A549 (cell line): Measurements from ENCODE around the gene LRRC73. TPM values are rescaled to one million over a fixed set of nuclear protein-coding genes. Genes with fewer than 3 reads are reported as not detected.

ENCODE experiments used
- ATAC-seq, 2 experiments: fragments of 200-7000 bp in 1 of 2; fragments of >200 bp in 1 of 2; cut with Nextera tagmentation in 1 of 2; cut with Tn5 transposase in 1 of 2; 3 replicates each; pipeline versions ENCODE4 v1.8.0 to v1.9.1; 2018 to 2020; ENCODE audit warnings: mild to moderate bottlenecking in 1 of 2, moderate library complexity in 1 of 2
- CTCF ChIA-PET: fragments of 300-600 bp; sonication (Branson Sonifier 250); formaldehyde crosslinking; extraction: SDS; loops from one replicate; lab custom pipeline; 2021; ENCODE audit warnings: antibody characterized with exemption, inconsistent platforms; lab: Yijun Ruan, JAX
- POLR2A ChIA-PET: fragments of 350-600 bp; formaldehyde crosslinking; extraction: SDS; loops from one replicate; lab custom pipeline; 2021; ENCODE audit warnings: antibody characterized with exemption, inconsistent platforms; lab: Yijun Ruan, JAX
- DNase-seq, 2 experiments: peaks; one replicate each; pipeline versions ENCODE4 v3.0.0 to v3.0.0-alpha.2; 2011 to 2016; ENCODE audit warnings: low read depth in 1 of 2, low spot score in 1 of 2
- FAIRE-seq: peaks from 2 replicates; lab custom pipeline; 2011; peaks lifted over from hg19 to GRCh38; lab: Jason Lieb, UNC
- H3K27ac ChIP-seq, 2 experiments: fragments of >200 bp; sonication (Bioruptor Twin); formaldehyde crosslinking; 3 replicates each; pipeline ENCODE4 v1.5.1; 2016 to 2017
- H3K4me1 ChIP-seq: fragments of >200 bp; sonication (Bioruptor Twin); formaldehyde crosslinking; 3 replicates; pipeline ENCODE4 v1.6.1; 2016
- H3K4me2 ChIP-seq: fragments of >200 bp; sonication (Bioruptor Twin); formaldehyde crosslinking; 3 replicates; pipeline ENCODE4 v1.6.1; 2016
- H3K4me3 ChIP-seq: fragments of >200 bp; sonication (Bioruptor Twin); formaldehyde crosslinking; 3 replicates; pipeline ENCODE4 v1.5.1; 2016
- H3K9me3 ChIP-seq: fragments of >200 bp; sonication (Bioruptor Twin); formaldehyde crosslinking; 3 replicates; pipeline ENCODE4 v1.6.1; 2016
- BHLHE40 ChIP-seq: IDR thresholded peaks from 2 replicates; pipeline ENCODE4 v1.6.1; 2012; ENCODE audit warnings: low read depth, low read length, inconsistent platforms
- CBX2 ChIP-seq: fragments of 200-600 bp; sonication (generic); IDR thresholded peaks from 2 replicates; pipeline ENCODE4 v1.6.1; 2016; ENCODE audit warnings: low read depth, mild to moderate bottlenecking, borderline replicate concordance
- CEBPB ChIP-seq, 2 experiments: fragments of >200 bp in 1 of 2; sonication (Bioruptor Twin) in 1 of 2; formaldehyde crosslinking in 1 of 2; IDR thresholded peaks; 2 replicates each; pipeline ENCODE4 v1.6.1; 2012 to 2016
- CHD2 ChIP-seq: fragments of 150-350 bp; IDR thresholded peaks from 2 replicates; pipeline ENCODE4 v1.6.1; 2014; ENCODE audit warnings: low read length; ENCODE audit not compliant: partially characterized antibody
- CHD4 ChIP-seq: fragments of 200-600 bp; sonication (generic); IDR thresholded peaks from 2 replicates; pipeline ENCODE4 v1.6.1; 2016; ENCODE audit warnings: antibody characterized with exemption, mild to moderate bottlenecking, borderline replicate concordance
- HEYL ChIP-seq: fragments of 250-450 bp; sonication (Bioruptor Pico); IDR thresholded peaks from 2 replicates; pipeline ENCODE4 v1.8.0; 2021; ENCODE audit warnings: mild to moderate bottlenecking, moderate library complexity
- HOXB13 ChIP-seq: fragments of 250-450 bp; sonication (Bioruptor Pico); IDR thresholded peaks from 2 replicates; pipeline ENCODE4 v1.5.0; 2020; ENCODE audit warnings: low read depth, mild to moderate bottlenecking, moderate library complexity
- JUN ChIP-seq, 2 experiments: fragments of >200 bp; sonication (Bioruptor Twin); formaldehyde crosslinking; IDR thresholded peaks; 2 replicates in 1 of 2; 3 replicates in 1 of 2; pipeline ENCODE4 v1.6.1; 2016 to 2017
- JUNB ChIP-seq: fragments of >200 bp; sonication (Bioruptor Twin); formaldehyde crosslinking; IDR thresholded peaks from 2 replicates; pipeline ENCODE4 v1.6.1; 2016
- KDM5A ChIP-seq: fragments of 200-600 bp; sonication (generic); IDR thresholded peaks from 2 replicates; pipeline ENCODE4 v1.6.1; 2016; ENCODE audit warnings: antibody characterized with exemption, mild to moderate bottlenecking
- MAZ ChIP-seq: fragments of 150-350 bp; IDR thresholded peaks from 2 replicates; pipeline ENCODE4 v1.6.1; 2014; ENCODE audit warnings: antibody characterized with exemption, low read depth, low read length, borderline replicate concordance
- MYC ChIP-seq: IDR thresholded peaks from 2 replicates; pipeline ENCODE4 v1.6.1; 2012; ENCODE audit warnings: mild to moderate bottlenecking, inconsistent platforms, low read length, improper control_type of control experiment, borderline replicate concordance
- NFE2L2 ChIP-seq: fragments of 150-350 bp; conservative IDR thresholded peaks from 2 replicates; pipeline ENCODE4 v1.6.1; 2014; ENCODE audit warnings: low read length
- NPAS2 ChIP-seq: fragments of 250-450 bp; sonication (Bioruptor Pico); IDR thresholded peaks from 2 replicates; pipeline ENCODE4 v1.8.0; 2022; ENCODE audit warnings: mild to moderate bottlenecking, moderate library complexity, borderline replicate concordance
- NR3C1 ChIP-seq: fragments of >200 bp; sonication (Bioruptor Twin); formaldehyde crosslinking; IDR thresholded peaks from 3 replicates; pipeline ENCODE4 v1.6.1; 2017
- POLR2AphosphoS2 ChIP-seq: conservative IDR thresholded peaks from 2 replicates; pipeline ENCODE4 v1.6.1; 2012; ENCODE audit warnings: low read length, improper control_type of control experiment, inconsistent platforms
- RCOR1 ChIP-seq: fragments of 150-350 bp; IDR thresholded peaks from 2 replicates; pipeline ENCODE4 v1.6.1; 2014; ENCODE audit warnings: antibody characterized with exemption, low read length, low read depth
- SREBF2 ChIP-seq: fragments of 450-650 bp; IDR thresholded peaks from 2 replicates; pipeline ENCODE4 v1.6.1; 2014; ENCODE audit warnings: mild to moderate bottlenecking, moderate library complexity
- TP53 ChIP-seq: fragments of 250-450 bp; sonication (Bioruptor Pico); IDR thresholded peaks from 2 replicates; pipeline ENCODE4 v1.5.0; 2021; ENCODE audit warnings: mild to moderate bottlenecking, moderate library complexity
- ZC3H11A ChIP-seq: fragments of 450-650 bp; IDR thresholded peaks from 2 replicates; pipeline ENCODE4 v1.6.1; 2014; ENCODE audit warnings: antibody characterized with exemption, mild to moderate bottlenecking
- ZFP36 ChIP-seq: fragments of 450-650 bp; IDR thresholded peaks from 2 replicates; pipeline ENCODE4 v1.6.1; 2014; ENCODE audit warnings: borderline replicate concordance; ENCODE audit not compliant: partially characterized antibody
- WGBS: methylation state at CpG from one replicate; pipeline ENCODE4 v1.1.6; 2017; ENCODE audit errors: missing lambda C conversion rate; 5-methylcytosine and 5-hydroxymethylcytosine counted together
- polyA plus RNA-seq, 4 experiments: library from polyadenylated mRNA; depleted of rRNA in 3 of 4; stranded (reverse); fragments of >200 nt; fragmentation: RNase III in 1 of 4; extraction: RNeasy Plus Mini Kit Qiagen cat#74134 plus additional on column Dnase treatment in 1 of 4; gene quantifications; 2 replicates in 3 of 4; 3 replicates in 1 of 4; pipeline ENCODE4 v1.2.3, GENCODE V29; 2011 to 2017
- TF ChIP-seq, protein P1 (sequence below): fragments of >200 bp; sonication (Bioruptor Twin); formaldehyde crosslinking; IDR thresholded peaks from 3 replicates; pipeline ENCODE4 v1.5.1; 2016
- TF ChIP-seq, protein P2 (sequence below): fragments of 250-450 bp; sonication (Bioruptor Pico); IDR thresholded peaks from 2 replicates; pipeline ENCODE4 v1.5.0; 2021; ENCODE audit warnings: mild to moderate bottlenecking, moderate library complexity, borderline replicate concordance
- TF ChIP-seq, protein P3 (sequence below): fragments of 450-650 bp; IDR thresholded peaks from 2 replicates; pipeline ENCODE4 v1.6.1; 2014; ENCODE audit warnings: antibody characterized with exemption
- TF ChIP-seq, protein P4 (sequence below): IDR thresholded peaks from 2 replicates; pipeline ENCODE4 v1.6.1; 2012
- TF ChIP-seq, protein P5 (sequence below): fragments of 150-350 bp; IDR thresholded peaks from 2 replicates; pipeline ENCODE4 v1.6.1; 2014; ENCODE audit warnings: low read depth, mild to moderate bottlenecking, low read length
- TF ChIP-seq, protein P6 (sequence below): fragments of >200 bp; sonication (Bioruptor Twin); formaldehyde crosslinking; IDR thresholded peaks from 3 replicates; pipeline ENCODE4 v1.6.1; 2016

LRRC73 gene
- polyA plus RNA-seq, 2 of the 4 experiments (the other 2 are of a cell fraction): 0.26 to 0.72 TPM

DNA sequence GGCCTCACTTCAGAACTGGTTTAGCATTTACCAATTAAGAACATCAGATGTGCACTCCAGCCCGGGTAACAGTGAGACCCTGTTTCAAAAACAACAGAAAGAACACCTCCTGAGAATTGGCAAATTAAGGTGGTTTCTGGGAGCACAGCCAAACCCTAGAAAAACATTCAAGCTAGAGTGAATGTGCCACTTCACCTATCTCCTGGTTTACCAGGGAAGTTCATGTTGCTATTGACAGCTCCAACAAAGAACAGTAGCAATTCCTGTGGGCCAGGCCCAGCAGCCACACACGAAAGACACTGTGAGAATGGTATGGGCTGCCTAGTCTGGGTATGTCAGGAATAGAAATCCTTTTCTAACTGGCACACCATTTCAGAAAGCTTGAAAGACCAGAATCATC lies 11.7 kb upstream of the LRRC73 start:
- H3K4me1 ChIP-seq: peaks cover 10% of the 10 kb centered on the region; the same call in 2 of the 3 replicates
- ChIA-PET POLR2A (no interaction called here), CTCF (interaction anchor here (0.8 to 1.2 kb wide), 2 partner anchors 16 to 525 kb away, joined by 3 read pairs; no protein-coding TSS in a partner anchor)
- no peak for DNase-seq
- WGBS: 81% methylated on average over 2 of the region's 2 CpGs
- H3K4me2 ChIP-seq: no peak overlapping the region
- ATAC-seq: no peak
- TF ChIP-seq, protein P1, sequence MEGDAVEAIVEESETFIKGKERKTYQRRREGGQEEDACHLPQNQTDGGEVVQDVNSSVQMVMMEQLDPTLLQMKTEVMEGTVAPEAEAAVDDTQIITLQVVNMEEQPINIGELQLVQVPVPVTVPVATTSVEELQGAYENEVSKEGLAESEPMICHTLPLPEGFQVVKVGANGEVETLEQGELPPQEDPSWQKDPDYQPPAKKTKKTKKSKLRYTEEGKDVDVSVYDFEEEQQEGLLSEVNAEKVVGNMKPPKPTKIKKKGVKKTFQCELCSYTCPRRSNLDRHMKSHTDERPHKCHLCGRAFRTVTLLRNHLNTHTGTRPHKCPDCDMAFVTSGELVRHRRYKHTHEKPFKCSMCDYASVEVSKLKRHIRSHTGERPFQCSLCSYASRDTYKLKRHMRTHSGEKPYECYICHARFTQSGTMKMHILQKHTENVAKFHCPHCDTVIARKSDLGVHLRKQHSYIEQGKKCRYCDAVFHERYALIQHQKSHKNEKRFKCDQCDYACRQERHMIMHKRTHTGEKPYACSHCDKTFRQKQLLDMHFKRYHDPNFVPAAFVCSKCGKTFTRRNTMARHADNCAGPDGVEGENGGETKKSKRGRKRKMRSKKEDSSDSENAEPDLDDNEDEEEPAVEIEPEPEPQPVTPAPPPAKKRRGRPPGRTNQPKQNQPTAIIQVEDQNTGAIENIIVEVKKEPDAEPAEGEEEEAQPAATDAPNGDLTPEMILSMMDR: no peak
- TF ChIP-seq NFE2L2 (no peak), RCOR1 (no peak), JUN (IDR thresholded peaks at IDR 0.05) (no peak), MAZ (no peak), HEYL (no peak), SREBF2 (no peak), NPAS2 (CRISPR knock-in tag) (no peak), CBX2 (no peak), CHD4 (no peak), JUNB (no peak), TP53 (no peak)
- no peak overlapping the region for H3K4me3 ChIP-seq
- FAIRE-seq: no peak
- H3K9me3 ChIP-seq: no peaks in the 10 kb centered on the region
- no peak overlapping the region for H3K27ac ChIP-seq

DNA sequence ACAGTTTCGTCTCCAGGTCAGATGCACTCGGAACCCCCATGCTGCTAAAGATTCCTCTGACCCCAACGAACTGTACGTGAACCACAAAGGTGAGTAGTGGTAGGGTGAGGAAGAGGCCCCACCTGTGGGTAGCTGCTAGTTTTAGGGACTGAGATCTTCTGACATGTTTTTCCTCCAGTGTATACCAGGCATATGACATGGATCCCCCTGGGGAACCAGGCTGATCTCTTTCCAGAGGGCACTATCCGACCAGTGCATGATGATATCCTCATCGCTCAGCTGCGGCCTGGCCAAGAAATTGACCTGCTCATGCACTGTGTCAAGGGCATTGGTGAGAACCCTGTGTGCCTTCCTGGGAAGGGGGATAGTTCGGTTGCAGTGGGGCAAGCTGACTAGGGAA lies 10.0 kb upstream of the LRRC73 start:
- H3K27ac ChIP-seq: no peak overlapping the region
- H3K4me2 ChIP-seq: no peak overlapping the region
- DNase-seq (no peak), FAIRE-seq (no peak), ATAC-seq (no peak)
- 86% methylated on average over 8 of the region's 8 CpGs for WGBS
- TF ChIP-seq HOXB13 (CRISPR knock-in tag) (no peak), BHLHE40 (no peak), HEYL (no peak), CEBPB (IDR thresholded peaks at IDR 0.05) (no peak), KDM5A (no peak), MYC (no peak), SREBF2 (no peak), ZC3H11A (no peak), ZFP36 (no peak), CHD2 (no peak), TP53 (no peak), NR3C1 (no peak), POLR2AphosphoS2 (no peak), NFE2L2 (no peak)
- TF ChIP-seq, protein P2, sequence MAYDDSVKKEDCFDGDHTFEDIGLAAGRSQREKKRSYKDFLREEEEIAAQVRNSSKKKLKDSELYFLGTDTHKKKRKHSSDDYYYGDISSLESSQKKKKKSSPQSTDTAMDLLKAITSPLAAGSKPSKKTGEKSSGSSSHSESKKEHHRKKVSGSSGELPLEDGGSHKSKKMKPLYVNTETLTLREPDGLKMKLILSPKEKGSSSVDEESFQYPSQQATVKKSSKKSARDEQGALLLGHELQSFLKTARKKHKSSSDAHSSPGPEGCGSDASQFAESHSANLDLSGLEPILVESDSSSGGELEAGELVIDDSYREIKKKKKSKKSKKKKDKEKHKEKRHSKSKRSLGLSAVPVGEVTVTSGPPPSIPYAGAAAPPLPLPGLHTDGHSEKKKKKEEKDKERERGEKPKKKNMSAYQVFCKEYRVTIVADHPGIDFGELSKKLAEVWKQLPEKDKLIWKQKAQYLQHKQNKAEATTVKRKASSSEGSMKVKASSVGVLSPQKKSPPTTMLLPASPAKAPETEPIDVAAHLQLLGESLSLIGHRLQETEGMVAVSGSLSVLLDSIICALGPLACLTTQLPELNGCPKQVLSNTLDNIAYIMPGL (CRISPR knock-in tag): no peak
- TF ChIP-seq, protein P3, sequence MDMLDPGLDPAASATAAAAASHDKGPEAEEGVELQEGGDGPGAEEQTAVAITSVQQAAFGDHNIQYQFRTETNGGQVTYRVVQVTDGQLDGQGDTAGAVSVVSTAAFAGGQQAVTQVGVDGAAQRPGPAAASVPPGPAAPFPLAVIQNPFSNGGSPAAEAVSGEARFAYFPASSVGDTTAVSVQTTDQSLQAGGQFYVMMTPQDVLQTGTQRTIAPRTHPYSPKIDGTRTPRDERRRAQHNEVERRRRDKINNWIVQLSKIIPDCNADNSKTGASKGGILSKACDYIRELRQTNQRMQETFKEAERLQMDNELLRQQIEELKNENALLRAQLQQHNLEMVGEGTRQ: no peak
- TF ChIP-seq, protein P4, sequence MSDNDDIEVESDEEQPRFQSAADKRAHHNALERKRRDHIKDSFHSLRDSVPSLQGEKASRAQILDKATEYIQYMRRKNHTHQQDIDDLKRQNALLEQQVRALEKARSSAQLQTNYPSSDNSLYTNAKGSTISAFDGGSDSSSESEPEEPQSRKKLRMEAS: no peak
- TF ChIP-seq, protein P5, sequence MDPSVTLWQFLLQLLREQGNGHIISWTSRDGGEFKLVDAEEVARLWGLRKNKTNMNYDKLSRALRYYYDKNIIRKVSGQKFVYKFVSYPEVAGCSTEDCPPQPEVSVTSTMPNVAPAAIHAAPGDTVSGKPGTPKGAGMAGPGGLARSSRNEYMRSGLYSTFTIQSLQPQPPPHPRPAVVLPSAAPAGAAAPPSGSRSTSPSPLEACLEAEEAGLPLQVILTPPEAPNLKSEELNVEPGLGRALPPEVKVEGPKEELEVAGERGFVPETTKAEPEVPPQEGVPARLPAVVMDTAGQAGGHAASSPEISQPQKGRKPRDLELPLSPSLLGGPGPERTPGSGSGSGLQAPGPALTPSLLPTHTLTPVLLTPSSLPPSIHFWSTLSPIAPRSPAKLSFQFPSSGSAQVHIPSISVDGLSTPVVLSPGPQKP: no peak
- TF ChIP-seq, protein P6, sequence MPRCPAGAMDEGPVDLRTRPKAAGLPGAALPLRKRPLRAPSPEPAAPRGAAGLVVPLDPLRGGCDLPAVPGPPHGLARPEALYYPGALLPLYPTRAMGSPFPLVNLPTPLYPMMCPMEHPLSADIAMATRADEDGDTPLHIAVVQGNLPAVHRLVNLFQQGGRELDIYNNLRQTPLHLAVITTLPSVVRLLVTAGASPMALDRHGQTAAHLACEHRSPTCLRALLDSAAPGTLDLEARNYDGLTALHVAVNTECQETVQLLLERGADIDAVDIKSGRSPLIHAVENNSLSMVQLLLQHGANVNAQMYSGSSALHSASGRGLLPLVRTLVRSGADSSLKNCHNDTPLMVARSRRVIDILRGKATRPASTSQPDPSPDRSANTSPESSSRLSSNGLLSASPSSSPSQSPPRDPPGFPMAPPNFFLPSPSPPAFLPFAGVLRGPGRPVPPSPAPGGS: no peak
- ChIA-PET POLR2A (interaction anchor here (0.6 kb wide), 1 partner anchor 109 kb away, joined by 5 read pairs; the partner anchor contains the start of gene GTPBP2), CTCF (interaction anchor here (0.7 to 0.8 kb wide), 2 partner anchors 13 to 348 kb away, joined by 3 read pairs; no protein-coding TSS in a partner anchor)
- H3K4me1 ChIP-seq: peaks cover 18% of the 10 kb centered on the region
- no peak overlapping the region for H3K4me3 ChIP-seq
- H3K9me3 ChIP-seq: no peaks in the 10 kb centered on the region
